Mesenchymal stem cell (in vitro differentiated cells and primary cell): ENCODE measurements around the gene BMPER.
A peak's percentile ranks its signal among the peaks of the same experiment; 100 is the strongest.

ENCODE experiments used
- DNase-seq: peaks from one replicate; pipeline ENCODE4 v3.0.0-alpha.2; 2013
- H2AFZ ChIP-seq: one replicate; pipeline ENCODE4 v1.6.1; 2013; ENCODE audit warnings: low read depth, mild to moderate bottlenecking, control low read depth, inconsistent platforms, low read length, moderate library complexity
- H2AK5ac ChIP-seq: 2 replicates; pipeline ENCODE4 v1.6.1; 2013; ENCODE audit warnings: low read length, moderate library complexity, mild to moderate bottlenecking, inconsistent platforms; ENCODE audit not compliant: severe bottlenecking
- H2BK120ac ChIP-seq: one replicate; pipeline ENCODE4 v1.6.1; 2013; ENCODE audit warnings: low read depth, mild to moderate bottlenecking, inconsistent platforms, low read length, moderate library complexity
- H2BK12ac ChIP-seq, 2 experiments: one replicate each; pipeline ENCODE4 v1.6.1; 2013; ENCODE audit warnings: inconsistent platforms in 2 of 2, low read length in 2 of 2, mild to moderate bottlenecking in 2 of 2, moderate library complexity in 2 of 2, control low read depth in 1 of 2
- H2BK15ac ChIP-seq: one replicate; pipeline ENCODE4 v1.6.1; 2013; ENCODE audit warnings: mild to moderate bottlenecking, low read depth, inconsistent platforms; ENCODE audit not compliant: poor library complexity, severe bottlenecking
- H2BK5ac ChIP-seq: 2 replicates; pipeline ENCODE4 v1.6.1; 2013; ENCODE audit warnings: low read depth, mild to moderate bottlenecking, low read length, control low read depth, inconsistent platforms; ENCODE audit not compliant: poor library complexity, severe bottlenecking
- H3K14ac ChIP-seq, 2 experiments: one replicate each; pipeline ENCODE4 v1.6.1; 2013; ENCODE audit warnings: inconsistent platforms in 2 of 2, low read length in 2 of 2, control low read depth in 1 of 2, mild to moderate bottlenecking in 1 of 2, moderate library complexity in 1 of 2
- H3K18ac ChIP-seq, 2 experiments: one replicate each; pipeline ENCODE4 v1.6.1; 2013; ENCODE audit warnings: inconsistent platforms in 2 of 2, low read length in 2 of 2, control low read depth in 1 of 2, low read depth in 1 of 2, mild to moderate bottlenecking in 1 of 2
- H3K23ac ChIP-seq, 2 experiments: one replicate each; pipeline ENCODE4 v1.6.1; 2013; ENCODE audit warnings: inconsistent platforms in 2 of 2, low read length in 2 of 2, mild to moderate bottlenecking in 2 of 2, moderate library complexity in 2 of 2, control low read depth in 1 of 2
- H3K27ac ChIP-seq: 2 replicates; pipeline ENCODE4 v1.5.1; 2013; ENCODE audit warnings: mild to moderate bottlenecking, moderate library complexity, low read length, control low read depth, inconsistent platforms; ENCODE audit not compliant: poor library complexity, severe bottlenecking
- H3K27me3 ChIP-seq, 2 experiments: 2 replicates each; pipeline versions ENCODE4 v1.6.1 to v1.7.0; 2013; ENCODE audit warnings: low read length in 2 of 2, mild to moderate bottlenecking in 2 of 2, moderate library complexity in 2 of 2, control low read depth in 1 of 2, inconsistent platforms in 1 of 2; ENCODE audit not compliant: control insufficient read depth in 1 of 2, insufficient read depth in 1 of 2
- H3K36me3 ChIP-seq, 2 experiments: 2 replicates each; pipeline versions ENCODE4 v1.6.1 to v1.7.0; 2013; ENCODE audit warnings: low read length in 2 of 2, control low read depth in 1 of 2, inconsistent platforms in 1 of 2, low read depth in 1 of 2, mild to moderate bottlenecking in 1 of 2; ENCODE audit not compliant: insufficient read depth in 2 of 2, control insufficient read depth in 1 of 2
- H3K4ac ChIP-seq, 2 experiments: one replicate each; pipeline ENCODE4 v1.6.1; 2013; ENCODE audit warnings: inconsistent platforms in 2 of 2, low read length in 2 of 2, mild to moderate bottlenecking in 2 of 2, moderate library complexity in 2 of 2, control low read depth in 1 of 2, low read depth in 1 of 2
- H3K4me1 ChIP-seq: 2 replicates; pipeline ENCODE4 v1.6.1; 2013; ENCODE audit warnings: low read depth, low read length, control low read depth; ENCODE audit not compliant: control insufficient read depth, insufficient read depth
- H3K4me2 ChIP-seq: 2 replicates; pipeline ENCODE4 v1.6.1; 2013; ENCODE audit warnings: low read length, mild to moderate bottlenecking, inconsistent platforms; ENCODE audit not compliant: poor library complexity, severe bottlenecking
- H3K4me3 ChIP-seq, 2 experiments: 2 replicates each; pipeline versions ENCODE4 v1.5.1 to v1.7.0; 2013; ENCODE audit warnings: low read length in 2 of 2, mild to moderate bottlenecking in 2 of 2, control low read depth in 1 of 2, low read depth in 1 of 2; ENCODE audit not compliant: insufficient read depth in 1 of 2
- H3K79me1 ChIP-seq: replicated peaks from 2 replicates; pipeline ENCODE4 v1.6.1; 2013; ENCODE audit warnings: mild to moderate bottlenecking, control low read depth, low read length, inconsistent platforms; ENCODE audit not compliant: poor library complexity, severe bottlenecking
- H3K9ac ChIP-seq: 2 replicates; pipeline ENCODE4 v1.7.0; 2013; ENCODE audit warnings: mild to moderate bottlenecking, low read length, moderate library complexity
- H3K9me3 ChIP-seq: 2 replicates; pipeline ENCODE4 v1.7.0; 2013; ENCODE audit warnings: mild to moderate bottlenecking, low read length; ENCODE audit not compliant: control insufficient read depth
- H4K8ac ChIP-seq: one replicate; pipeline ENCODE4 v1.6.1; 2013; ENCODE audit warnings: inconsistent platforms, mild to moderate bottlenecking, low read length, moderate library complexity
- H4K91ac ChIP-seq: one replicate; pipeline ENCODE4 v1.6.1; 2013; ENCODE audit warnings: mild to moderate bottlenecking, low read length, inconsistent platforms
- WGBS: methylation state at CpG from one replicate; pipeline ENCODE4 v1.1.7; 2013; ENCODE audit warnings: mixed read lengths; 5-methylcytosine and 5-hydroxymethylcytosine counted together

BMPER gene

GRCh38 chr7:33982425-33982786 is 77.1 kb downstream of the BMPER start:
- Histone ChIP-seq H2BK12ac (no peak overlapping the region), H3K9ac (peak overlapping the region; percentile 73), H3K4ac (no peak overlapping the region), H2BK120ac (no peak overlapping the region), H3K14ac (no peak overlapping the region), H3K9me3 (no peaks in the 10 kb centered on the region), H2AK5ac (no peak overlapping the region), H4K91ac (no peak overlapping the region), H3K4me1 (peaks cover 3% of the 10 kb centered on the region), H3K4me3 (no peak overlapping the region), H3K36me3 (peaks cover 0 to 22% of the 10 kb centered on the region in 2 experiments), H3K79me1 (no peaks in the 10 kb centered on the region), H2BK15ac (no peak overlapping the region), H3K4me2 (no peak overlapping the region), H4K8ac (no peak overlapping the region), H3K27ac (no peak overlapping the region), H3K18ac (no peak overlapping the region), H3K23ac (no peak overlapping the region), H2BK5ac (no peak overlapping the region), H3K27me3 (no peaks in the 10 kb centered on the region), H2AFZ (no peak overlapping the region)
- 57% methylated on average over 1 of the region's 2 CpGs for WGBS
- peak; percentile 67 for DNase-seq

DNA sequence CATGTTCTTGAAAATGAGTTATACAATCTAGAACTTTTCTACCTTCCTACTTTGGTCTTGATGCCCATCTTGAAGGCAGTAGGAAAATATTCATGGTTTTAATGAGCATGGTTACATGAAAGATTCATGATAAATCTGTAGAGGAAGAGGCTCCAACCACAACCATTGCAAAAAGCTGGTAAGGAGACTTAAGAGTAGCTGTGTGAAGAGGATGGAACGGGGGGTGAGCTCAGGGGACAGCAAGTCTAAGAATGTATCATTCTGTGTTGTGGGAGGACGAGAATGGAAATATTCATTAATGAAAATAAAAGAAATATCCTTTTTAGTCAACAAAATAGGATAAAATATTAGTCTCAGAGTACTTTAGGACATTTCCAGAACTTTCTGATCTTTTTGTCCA is 81.1 kb downstream of the BMPER start:
- H3K18ac ChIP-seq, result no peak overlapping the region
- no peak overlapping the region for H2BK15ac ChIP-seq
- no peak overlapping the region for H3K14ac ChIP-seq
- no peaks in the 10 kb centered on the region for H3K79me1 ChIP-seq
- H4K91ac ChIP-seq, result no peak overlapping the region
- no peak overlapping the region for H2AFZ ChIP-seq
- no peak overlapping the region for H3K4me3 ChIP-seq
- H2BK5ac ChIP-seq, result no peak overlapping the region
- H3K4me2 ChIP-seq, result no peak overlapping the region
- no peaks in the 10 kb centered on the region for H3K9me3 ChIP-seq
- H3K27me3 ChIP-seq, result no peaks in the 10 kb centered on the region
- H2BK12ac ChIP-seq, result no peak overlapping the region
- H3K9ac ChIP-seq, result peak overlapping the region; percentile 89
- H2BK120ac ChIP-seq, result no peak overlapping the region
- H3K27ac ChIP-seq, result peak overlapping the region; percentile 63
- H3K4ac ChIP-seq, result no peak overlapping the region
- no peak overlapping the region for H2AK5ac ChIP-seq
- no peaks in the 10 kb centered on the region for H3K36me3 ChIP-seq
- no peak overlapping the region for H4K8ac ChIP-seq
- peaks cover 2% of the 10 kb centered on the region for H3K4me1 ChIP-seq
- peak; percentile 56 for DNase-seq
- no peak overlapping the region for H3K23ac ChIP-seq
- WGBS, result 0% methylated on average over 1 of the region's 2 CpGs

DNA sequence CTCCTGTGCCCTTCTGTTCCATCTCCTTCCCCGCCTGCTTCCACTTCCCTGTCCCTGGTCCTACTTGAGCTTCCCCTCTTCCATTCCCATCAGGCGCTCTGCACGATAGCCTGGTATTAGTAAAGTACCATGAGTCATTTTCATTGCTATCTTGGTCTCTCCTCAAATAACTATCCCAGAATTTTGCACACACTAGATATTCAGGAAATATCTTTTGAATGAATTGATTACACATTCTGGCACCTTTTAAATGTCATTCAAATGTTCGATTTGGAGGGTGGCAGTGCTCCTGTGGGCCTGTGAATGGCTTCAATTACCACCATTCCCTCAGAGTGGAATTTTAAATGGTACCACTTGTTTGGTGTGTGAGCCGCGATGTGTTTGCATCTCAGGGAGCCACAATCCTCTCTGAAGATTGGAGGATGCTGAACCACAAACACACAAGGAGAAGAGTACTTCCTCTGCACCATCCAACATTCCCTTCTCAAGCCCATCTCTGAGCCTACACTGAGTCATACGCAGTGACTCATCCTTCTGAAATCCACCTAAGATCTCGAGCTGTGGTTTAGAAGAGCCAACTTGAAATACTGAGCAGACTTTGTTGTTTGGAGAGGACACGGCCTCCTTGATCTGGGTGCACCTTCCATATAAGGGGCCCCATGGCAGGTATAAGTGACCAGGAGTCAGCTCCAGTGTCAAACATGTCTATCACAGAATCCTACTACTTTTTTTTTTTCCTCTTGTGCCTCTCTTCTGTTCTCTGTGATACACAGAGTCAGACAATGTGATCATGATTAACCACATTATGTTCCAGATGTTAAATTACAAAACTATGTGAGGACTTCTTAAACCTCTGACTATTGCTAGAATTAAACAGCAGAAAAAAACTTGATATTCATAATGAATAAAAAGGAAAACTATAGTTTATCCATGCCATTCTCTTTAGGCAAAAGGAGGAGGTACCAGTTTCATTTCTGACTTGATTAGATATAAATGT is 81.9 kb downstream of the BMPER start:
- no peak overlapping the region for H2BK15ac ChIP-seq
- no peak overlapping the region for H4K8ac ChIP-seq
- 5% methylated on average over 7 of the region's 9 CpGs for WGBS
- peaks cover 2% of the 10 kb centered on the region for H3K4me1 ChIP-seq
- H3K4me2 ChIP-seq, result peak overlapping the region; percentile 45
- DNase-seq, result peak; percentile 99
- H3K36me3 ChIP-seq, result no peaks in the 10 kb centered on the region
- no peak overlapping the region for H2AK5ac ChIP-seq
- H4K91ac ChIP-seq, result peak overlapping the region; percentile 78
- no peak overlapping the region for H2BK5ac ChIP-seq
- peak overlapping the region in 1 of 2 experiments; percentile 45 for H3K18ac ChIP-seq
- no peak overlapping the region for H3K23ac ChIP-seq
- H2BK12ac ChIP-seq, result no peak overlapping the region
- no peaks in the 10 kb centered on the region for H3K27me3 ChIP-seq
- H3K14ac ChIP-seq, result no peak overlapping the region
- H3K4me3 ChIP-seq, result no peak overlapping the region
- peak overlapping the region; percentile 89 for H3K9ac ChIP-seq
- H3K79me1 ChIP-seq, result no peaks in the 10 kb centered on the region
- no peak overlapping the region for H2BK120ac ChIP-seq
- H3K9me3 ChIP-seq, result no peaks in the 10 kb centered on the region
- peak overlapping the region; percentile 91 for H3K27ac ChIP-seq
- no peak overlapping the region for H3K4ac ChIP-seq
- no peak overlapping the region for H2AFZ ChIP-seq

- Histone ChIP-seq H4K91ac (no peak overlapping the region), H2BK5ac (no peak overlapping the region), H3K23ac (no peak overlapping the region), H2AK5ac (no peak overlapping the region), H2BK120ac (no peak overlapping the region), H3K9me3 (no peaks in the 10 kb centered on the region), H3K36me3 (peaks cover 0 to 47% of the 10 kb centered on the region in 2 experiments), H3K18ac (no peak overlapping the region), H3K4me2 (no peak overlapping the region), H3K9ac (no peak overlapping the region), H4K8ac (no peak overlapping the region), H3K27me3 (no peaks in the 10 kb centered on the region), H3K79me1 (no peaks in the 10 kb centered on the region), H3K27ac (no peak overlapping the region), H2BK12ac (no peak overlapping the region), H3K14ac (no peak overlapping the region), H3K4me1 (no peaks in the 10 kb centered on the region), H2AFZ (no peak overlapping the region), H3K4ac (no peak overlapping the region), H2BK15ac (no peak overlapping the region), H3K4me3 (no peak overlapping the region)
- WGBS, result 100% methylated on average over 1 of the region's 1 CpG
- DNase-seq, result peak; percentile 9
Measured at GRCh38 chr7:33996899-33997298, 91.6 kb downstream of the BMPER start.
